HepG2 (cell line): Measurements from ENCODE around the gene MMP19. TPM values are rescaled to one million over a fixed set of nuclear protein-coding genes. Genes with fewer than 3 reads are reported as not detected.

ENCODE experiments used
- ATAC-seq: fragments of 200-7000 bp; cut with Tn5 transposase; 3 replicates; pipeline ENCODE4 v1.9.1; 2020; ENCODE audit warnings: mild to moderate bottlenecking, moderate library complexity
- BruUV-seq: library from RNA; stranded (reverse); fragments of 400-500 nt; replicated peaks from 2 replicates; lab custom pipeline; 2021; lab: Mats Ljungman, UMichigan
- CTCF ChIA-PET: fragments of 300-600 bp; formaldehyde crosslinking; extraction: SDS; loops from one replicate; lab custom pipeline; 2021; ENCODE audit warnings: low total read pairs, inconsistent platforms, low intra/inter-chr PET ratio; lab: Yijun Ruan, JAX
- POLR2A ChIA-PET: fragments of 350-600 bp; sonication (Branson Sonifier 250); formaldehyde crosslinking; loops from one replicate; lab custom pipeline; 2020; ENCODE audit warnings: antibody characterized with exemption, inconsistent platforms; lab: Yijun Ruan, JAX
- DNase-seq: peaks from one replicate; pipeline ENCODE4 v3.0.0-alpha.2; 2015; ENCODE audit warnings: low spot score
- FAIRE-seq: peaks from 3 replicates; lab custom pipeline; 2011; peaks lifted over from hg19 to GRCh38; lab: Jason Lieb, UNC
- H2AFZ ChIP-seq: one replicate; pipeline ENCODE4 v1.6.1; 2011; ENCODE audit warnings: low read length, inconsistent platforms
- H3K27ac ChIP-seq: fragments of 300-600 bp; 3 replicates; pipeline ENCODE4 v1.8.0; 2011; ENCODE audit warnings: mixed run types, mild to moderate bottlenecking, mixed read lengths, low read length, inconsistent platforms; ENCODE audit not compliant: insufficient read depth; ENCODE audit errors: extremely low read length
- H3K27me3 ChIP-seq, 2 experiments: fragments of 200-600 bp in 1 of 2; 2 replicates in 1 of 2; 3 replicates in 1 of 2; pipeline versions ENCODE4 v1.6.0 to v1.8.0; 2011; ENCODE audit warnings: low read length in 2 of 2, mild to moderate bottlenecking in 2 of 2, moderate library complexity in 2 of 2, inconsistent platforms in 1 of 2; ENCODE audit not compliant: insufficient read depth in 2 of 2, control insufficient read depth in 1 of 2
- H3K36me3 ChIP-seq, 2 experiments: fragments of 200-600 bp in 1 of 2; replicated peaks in 1 of 2; 2 replicates in 1 of 2; 3 replicates in 1 of 2; pipeline versions ENCODE4 v1.5.1 to v1.8.0; 2011; ENCODE audit warnings: low read length in 2 of 2, inconsistent platforms in 1 of 2; ENCODE audit not compliant: insufficient read depth in 2 of 2, control insufficient read depth in 1 of 2
- H3K4me1 ChIP-seq: 2 replicates; pipeline ENCODE4 v1.5.1; 2012; ENCODE audit warnings: low read length, inconsistent platforms; ENCODE audit not compliant: insufficient read depth
- H3K4me2 ChIP-seq: 2 replicates; pipeline ENCODE4 v1.6.0; 2011; ENCODE audit warnings: low read depth, low read length, inconsistent platforms
- H3K4me3 ChIP-seq, 3 experiments: fragments of 200-600 bp in 1 of 3; sonication (generic), shearing (Covaris generic) in 1 of 3; replicated peaks in 1 of 3; 2 replicates each; pipeline ENCODE4 v1.5.1; 2011 to 2016; ENCODE audit warnings: low read length in 3 of 3, inconsistent platforms in 2 of 3, low read depth in 2 of 3, mild to moderate bottlenecking in 2 of 3, control low read depth in 1 of 3, mixed read lengths in 1 of 3; ENCODE audit not compliant: insufficient read depth in 1 of 3
- H3K79me2 ChIP-seq: one replicate; pipeline ENCODE4 v1.6.1; 2011; ENCODE audit warnings: low read length, inconsistent platforms; ENCODE audit not compliant: insufficient read depth
- H3K9ac ChIP-seq: 2 replicates; pipeline ENCODE4 v1.6.0; 2011; ENCODE audit warnings: mild to moderate bottlenecking, low read depth, low read length, inconsistent platforms; ENCODE audit not compliant: insufficient read depth
- H3K9me3 ChIP-seq: 2 replicates; pipeline ENCODE4 v1.5.1; 2012; ENCODE audit warnings: mild to moderate bottlenecking, low read length
- H4K20me1 ChIP-seq: 2 replicates; pipeline ENCODE4 v1.6.0; 2011; ENCODE audit warnings: inconsistent platforms, mild to moderate bottlenecking, low read length, moderate library complexity; ENCODE audit not compliant: insufficient read depth
- TBX2 ChIP-seq: sonication (generic); formaldehyde crosslinking; IDR thresholded peaks from 2 replicates; pipeline ENCODE4 v1.5.0; 2020; ENCODE audit warnings: missing genetic modification reagents, mild to moderate bottlenecking, borderline replicate concordance
- ZMAT3 ChIP-seq: sonication (generic); formaldehyde crosslinking; conservative IDR thresholded peaks from 2 replicates; pipeline ENCODE4 v1.7.0; 2021; ENCODE audit warnings: missing genetic modification reagents
- ZNF589 ChIP-seq: sonication (generic); formaldehyde crosslinking; conservative IDR thresholded peaks from 2 replicates; pipeline ENCODE4 v1.8.0; 2022; ENCODE audit warnings: mild to moderate bottlenecking, moderate library complexity, missing genetic modification reagents
- WGBS: methylation state at CpG from one replicate; pipeline ENCODE4 v1.1.6; 2017; ENCODE audit warnings: low lambda C conversion rate; 5-methylcytosine and 5-hydroxymethylcytosine counted together
- in situ Hi-C: cut with HindIII; loops from 2 replicates; pipeline ENCODE4 v1.10.0; 2017; ENCODE audit warnings: low pct_unique_long_range_greater_than_20kb; ENCODE audit not compliant: extremely low pct_ligation_motif_present
- intact Hi-C: fragments of 100-400 bp; cut with micrococcal nuclease; formaldehyde crosslinking; loops from one replicate; pipeline ENCODE4 v1.10.0; 2022; ENCODE audit not compliant: unreplicated experiment
- polyA plus RNA-seq, 8 experiments: library from polyadenylated mRNA; depleted of rRNA in 3 of 8; stranded (reverse) in 7 of 8; unstranded in 1 of 8; fragments of >200 nt; fragmentation: Illumina TruSeq in 4 of 8; extraction: Trizol in 4 of 8; gene quantifications; 2 replicates each; pipeline versions ENCODE4 v1.2.1 to v1.2.3, GENCODE V29; 2011 to 2016; ENCODE audit warnings: low read depth in 4 of 8, missing spikeins in 1 of 8, mixed read lengths in 1 of 8; ENCODE audit not compliant: insufficient read depth in 1 of 8
- total RNA-seq, 5 experiments: library from RNA; depleted of rRNA; stranded (reverse); fragments of >200 nt; fragmentation: Illumina TruSeq; extraction: Trizol; gene quantifications; 2 replicates each; pipeline ENCODE4 v1.2.3, GENCODE V29; 2016; ENCODE audit warnings: low read depth in 1 of 5
- TF ChIP-seq, protein P1 (sequence below), 2 experiments: sonication (generic) in 1 of 2; formaldehyde crosslinking in 1 of 2; IDR thresholded peaks; 2 replicates each; pipeline versions ENCODE4 v1.4.0 to v1.6.1; 2016 to 2020; ENCODE audit warnings: borderline replicate concordance in 1 of 2, low read depth in 1 of 2, mild to moderate bottlenecking in 1 of 2, missing genetic modification reagents in 1 of 2

MMP19 gene
- total and polyA plus RNA-seq, 2 of the 13 experiments (the other 11 are each of a cell fraction or from before 2014, with no cell fraction given), result 0.07 to 0.08 TPM

DNA sequence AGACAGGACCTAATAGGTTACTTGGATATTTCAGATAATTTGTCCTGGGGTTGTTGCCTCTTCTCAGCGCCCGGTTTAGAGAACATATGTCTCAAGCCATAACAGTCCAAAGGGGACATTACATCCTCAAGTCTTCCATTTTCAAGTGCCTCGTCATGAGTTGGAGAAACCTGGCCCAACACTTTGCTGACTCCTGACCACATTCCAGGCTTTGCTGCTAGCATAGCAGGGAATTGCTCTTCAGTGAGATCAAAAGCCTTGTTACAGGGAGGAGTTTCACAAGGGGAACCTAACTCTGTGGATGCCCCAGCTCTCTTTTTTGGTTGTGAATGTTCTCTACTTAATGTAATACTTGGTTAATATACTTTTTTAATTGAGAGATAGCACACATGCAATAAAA is 8.2 kb upstream of the MMP19 start (continued):
- TF ChIP-seq ZNF589 (CRISPR knock-in tag) (no peak), ZMAT3 (CRISPR knock-in tag) (no peak)

DNA sequence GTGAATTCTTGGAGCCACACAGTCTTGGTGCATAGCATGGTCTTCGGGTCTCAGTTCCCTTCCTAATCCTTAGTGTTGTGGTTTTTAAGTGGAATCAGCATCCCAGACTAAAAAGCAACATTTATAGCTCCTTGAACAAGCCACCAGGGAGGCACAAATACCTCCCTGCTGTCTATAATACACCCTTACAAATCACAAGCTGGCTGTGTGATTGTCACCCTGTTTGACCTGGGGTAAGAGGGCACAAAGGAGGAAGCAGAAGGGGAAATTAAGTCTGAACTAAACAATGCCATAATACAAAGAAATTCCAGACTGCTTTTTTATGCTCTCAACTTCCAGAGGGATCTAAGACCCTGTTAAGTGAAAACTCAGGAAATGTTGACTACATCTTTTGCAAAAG is 7.7 kb upstream of the MMP19 start:
- no peak overlapping the region for H3K9ac ChIP-seq
- TF ChIP-seq, protein P1, sequence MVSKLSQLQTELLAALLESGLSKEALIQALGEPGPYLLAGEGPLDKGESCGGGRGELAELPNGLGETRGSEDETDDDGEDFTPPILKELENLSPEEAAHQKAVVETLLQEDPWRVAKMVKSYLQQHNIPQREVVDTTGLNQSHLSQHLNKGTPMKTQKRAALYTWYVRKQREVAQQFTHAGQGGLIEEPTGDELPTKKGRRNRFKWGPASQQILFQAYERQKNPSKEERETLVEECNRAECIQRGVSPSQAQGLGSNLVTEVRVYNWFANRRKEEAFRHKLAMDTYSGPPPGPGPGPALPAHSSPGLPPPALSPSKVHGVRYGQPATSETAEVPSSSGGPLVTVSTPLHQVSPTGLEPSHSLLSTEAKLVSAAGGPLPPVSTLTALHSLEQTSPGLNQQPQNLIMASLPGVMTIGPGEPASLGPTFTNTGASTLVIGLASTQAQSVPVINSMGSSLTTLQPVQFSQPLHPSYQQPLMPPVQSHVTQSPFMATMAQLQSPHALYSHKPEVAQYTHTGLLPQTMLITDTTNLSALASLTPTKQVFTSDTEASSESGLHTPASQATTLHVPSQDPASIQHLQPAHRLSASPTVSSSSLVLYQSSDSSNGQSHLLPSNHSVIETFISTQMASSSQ (IDR thresholded peaks at IDR 0.05; ENCODE audit: low read depth), result no peak
- TF ChIP-seq, protein P1 (CRISPR knock-in tag; IDR thresholded peaks at IDR 0.05; ENCODE audit: borderline replicate concordance), result no peak
- no peak for TF ChIP-seq TBX2 (CRISPR knock-in tag)
- H3K4me3 ChIP-seq, result no peak overlapping the region
- no peak overlapping the region for H3K4me2 ChIP-seq
- no peaks in the 10 kb centered on the region for H3K9me3 ChIP-seq
- CTCF ChIA-PET, result no interaction called here
- BruUV-seq, result no TSS peak
- H3K27ac ChIP-seq, result no peak overlapping the region
- H3K27me3 ChIP-seq, result peaks cover 1 to 15% of the 10 kb centered on the region in 2 experiments; a peak in 3 of 5 replicates
- H4K20me1 ChIP-seq, result no peaks in the 10 kb centered on the region
- H2AFZ ChIP-seq, result no peak overlapping the region
- FAIRE-seq (no peak), DNase-seq (no peak), ATAC-seq (no peak)
- intact Hi-C loops (no loop called here), in situ Hi-C loops (no loop called here)
- H3K79me2 ChIP-seq, result no peaks in the 10 kb centered on the region
- POLR2A ChIA-PET, result no interaction called here
- WGBS, result 0% methylated on average over 1 of the region's 1 CpG
- H3K4me1 ChIP-seq, result peaks cover 15% of the 10 kb centered on the region
- no peaks in the 10 kb centered on the region for H3K36me3 ChIP-seq
